ENCODE data around the gene HHLA2.

DNA sequence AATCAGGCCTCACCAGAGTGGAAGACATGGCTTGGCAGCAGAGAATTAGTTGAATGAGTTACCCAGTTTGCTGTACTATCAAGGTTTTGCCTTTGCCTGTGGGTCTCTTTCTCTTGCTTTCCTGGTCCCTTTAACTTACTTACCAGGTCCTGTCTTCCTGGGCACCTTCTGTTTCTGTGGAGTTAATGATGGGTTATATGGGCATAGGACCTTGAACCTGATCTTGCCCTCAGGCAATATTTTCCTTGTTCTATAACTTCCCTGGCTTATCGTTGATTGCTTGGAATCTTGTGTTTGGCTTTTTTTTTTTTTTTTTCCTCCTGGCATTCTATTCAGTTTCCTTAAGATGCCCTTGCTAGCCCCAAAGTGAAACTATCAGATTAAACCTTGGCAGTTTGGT is 106.8 kb downstream of the HHLA2 start:
- no peak for TF ChIP-seq TAF1 (IDR thresholded peaks at IDR 0.05; ENCODE audit: low read depth)
- no peak for TF ChIP-seq EP300 (IDR thresholded peaks at IDR 0.05; ENCODE audit: borderline replicate concordance)
- TF ChIP-seq, protein P1, sequence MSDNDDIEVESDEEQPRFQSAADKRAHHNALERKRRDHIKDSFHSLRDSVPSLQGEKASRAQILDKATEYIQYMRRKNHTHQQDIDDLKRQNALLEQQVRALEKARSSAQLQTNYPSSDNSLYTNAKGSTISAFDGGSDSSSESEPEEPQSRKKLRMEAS (IDR thresholded peaks at IDR 0.05): no peak
- TF ChIP-seq, protein P2, sequence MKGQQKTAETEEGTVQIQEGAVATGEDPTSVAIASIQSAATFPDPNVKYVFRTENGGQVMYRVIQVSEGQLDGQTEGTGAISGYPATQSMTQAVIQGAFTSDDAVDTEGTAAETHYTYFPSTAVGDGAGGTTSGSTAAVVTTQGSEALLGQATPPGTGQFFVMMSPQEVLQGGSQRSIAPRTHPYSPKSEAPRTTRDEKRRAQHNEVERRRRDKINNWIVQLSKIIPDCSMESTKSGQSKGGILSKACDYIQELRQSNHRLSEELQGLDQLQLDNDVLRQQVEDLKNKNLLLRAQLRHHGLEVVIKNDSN (IDR thresholded peaks at IDR 0.05): no peak
- no peak for TF ChIP-seq CEBPB (IDR thresholded peaks at IDR 0.05)
- TF ChIP-seq YY1 (IDR thresholded peaks at IDR 0.05; ENCODE audit: low read depth): no peak
- TF ChIP-seq NFIC (IDR thresholded peaks at IDR 0.05): no peak
